ENCODE data around the gene NOS1AP. TPM values are rescaled to one million over a fixed set of nuclear protein-coding genes. Genes with fewer than 3 reads are reported as not detected.

NOS1AP gene
- polyA plus RNA-seq, 1 of the 3 experiments (the other 2 are of a cell fraction): 0.03 TPM

GRCh38 chr1:162285149-162285561, 215.7 kb downstream of the NOS1AP start:
- H3K9me2 ChIP-seq: no peaks in the 10 kb centered on the region
- no peak overlapping the region for H3K27ac ChIP-seq (ENCODE audit: low read depth in 2 of 2, low read length in 1 of 2)
- 21% methylated on average over 5 of the region's 5 CpGs for WGBS (ENCODE audit: low lambda C conversion rate)
- H3K9ac ChIP-seq: no peak overlapping the region
- H3K4me3 ChIP-seq (ENCODE audit: low read depth in 2 of 2, low read length in 1 of 2): no peak overlapping the region
- peaks cover 14% of the 10 kb centered on the region; the same call in 1 of the 2 replicates for H3K27me3 ChIP-seq (ENCODE audit: insufficient read depth)
- ChIA-PET CTCF (interaction anchor here (0.6 to 1.5 kb wide), 2 partner anchors 229 to 248 kb away, joined by 3 to 5 read pairs; no protein-coding TSS in a partner anchor), POLR2A (no interaction called here)
- H2AFZ ChIP-seq (ENCODE audit: low read depth): no peak overlapping the region
- H3K9me3 ChIP-seq: no peaks in the 10 kb centered on the region
- H3K4me2 ChIP-seq: no peak overlapping the region
- TF ChIP-seq EZH2phosphoT487 (IDR thresholded peaks at IDR 0.05; ENCODE audit: borderline replicate concordance, low read depth): no peak
- TF ChIP-seq TAF1 (IDR thresholded peaks at IDR 0.05; ENCODE audit: borderline replicate concordance, low read depth, low read length): no peak
- DNase-seq: no peak
- H3K4me1 ChIP-seq (ENCODE audit: control insufficient read depth in 1 of 2, insufficient read depth in 2 of 2, low read depth in 1 of 2, low read length in 1 of 2): peaks cover 0 to 6% of the 10 kb centered on the region in 2 experiments; a peak in 2 of 4 replicates
- H3K36me3 ChIP-seq (replicated peaks in 1 of 2; ENCODE audit: control insufficient read depth in 1 of 2, insufficient read depth in 2 of 2, low read length in 1 of 2): no peaks in the 10 kb centered on the region
- H3F3A ChIP-seq (replicated peaks; ENCODE audit: insufficient read depth): no peaks in the 10 kb centered on the region
- H4K20me1 ChIP-seq (ENCODE audit: insufficient read depth): no peaks in the 10 kb centered on the region
- H3K79me2 ChIP-seq (ENCODE audit: insufficient read depth): no peaks in the 10 kb centered on the region

GRCh38 chr1:162291000-162291399, 221.5 kb downstream of the NOS1AP start:
- Histone ChIP-seq H3K9me2 (no peaks in the 10 kb centered on the region), H3K36me3 (replicated peaks in 1 of 2; ENCODE audit: control insufficient read depth in 1 of 2, insufficient read depth in 2 of 2, low read length in 1 of 2) (no peaks in the 10 kb centered on the region), H3K4me1 (ENCODE audit: control insufficient read depth in 1 of 2, insufficient read depth in 2 of 2, low read depth in 1 of 2, low read length in 1 of 2) (peaks cover 0 to 16% of the 10 kb centered on the region in 2 experiments; a peak in 2 of 4 replicates), H3K9me3 (no peaks in the 10 kb centered on the region), H3K4me2 (no peak overlapping the region), H3K27ac (ENCODE audit: low read depth in 2 of 2, low read length in 1 of 2) (no peak overlapping the region), H3K79me2 (ENCODE audit: insufficient read depth) (no peaks in the 10 kb centered on the region), H4K20me1 (ENCODE audit: insufficient read depth) (no peaks in the 10 kb centered on the region), H2AFZ (ENCODE audit: low read depth) (no peak overlapping the region), H3K27me3 (ENCODE audit: insufficient read depth) (no peaks in the 10 kb centered on the region; the same call in 1 of the 2 replicates), H3K9ac (no peak overlapping the region), H3F3A (replicated peaks; ENCODE audit: insufficient read depth) (no peaks in the 10 kb centered on the region), H3K4me3 (ENCODE audit: low read depth in 2 of 2, low read length in 1 of 2) (no peak overlapping the region)
- no peak for DNase-seq
- ChIA-PET CTCF (interaction anchor here (1.4 kb wide), 1 partner anchor 101 kb away, joined by 5 read pairs; no protein-coding TSS in a partner anchor), POLR2A (no interaction called here)
- WGBS (ENCODE audit: low lambda C conversion rate): 5% methylated on average over 1 of the region's 1 CpG
- TF ChIP-seq EP300 (IDR thresholded peaks at IDR 0.05; ENCODE audit: borderline replicate concordance in 1 of 2, low read depth in 1 of 2, low read length in 1 of 2) (no peak), TCF12 (IDR thresholded peaks at IDR 0.05) (no peak), IRF3 (IDR thresholded peaks at IDR 0.05; ENCODE audit: low read depth, low read length) (no peak), MXI1 (IDR thresholded peaks at IDR 0.05; ENCODE audit: low read depth, low read length) (no peak), MEF2A (IDR thresholded peaks at IDR 0.05; ENCODE audit: borderline replicate concordance, low read depth) (no peak), TAF1 (IDR thresholded peaks at IDR 0.05; ENCODE audit: borderline replicate concordance, low read depth, low read length) (no peak)

- H3K4me1 ChIP-seq (ENCODE audit: control insufficient read depth in 1 of 2, insufficient read depth in 2 of 2, low read depth in 1 of 2, low read length in 1 of 2): peaks cover 0 to 16% of the 10 kb centered on the region in 2 experiments; a peak in 2 of 4 replicates
- H2AFZ ChIP-seq (ENCODE audit: low read depth): no peak overlapping the region
- no peaks in the 10 kb centered on the region for H4K20me1 ChIP-seq (ENCODE audit: insufficient read depth)
- no peaks in the 10 kb centered on the region for H3K79me2 ChIP-seq (ENCODE audit: insufficient read depth)
- no peaks in the 10 kb centered on the region for H3K36me3 ChIP-seq (replicated peaks in 1 of 2; ENCODE audit: control insufficient read depth in 1 of 2, insufficient read depth in 2 of 2, low read length in 1 of 2)
- no peaks in the 10 kb centered on the region; the same call in 1 of the 2 replicates for H3K27me3 ChIP-seq (ENCODE audit: insufficient read depth)
- no peak overlapping the region for H3K4me3 ChIP-seq (ENCODE audit: low read depth in 2 of 2, low read length in 1 of 2)
- H3F3A ChIP-seq (replicated peaks; ENCODE audit: insufficient read depth): no peaks in the 10 kb centered on the region
- ChIA-PET POLR2A (no interaction called here), CTCF (interaction anchor here (0.7 to 1.7 kb wide), 3 partner anchors 13 to 236 kb away, joined by 3 to 6 read pairs (median 4); no protein-coding TSS in a partner anchor)
- no peak overlapping the region for H3K27ac ChIP-seq (ENCODE audit: low read depth in 2 of 2, low read length in 1 of 2)
- no peaks in the 10 kb centered on the region for H3K9me3 ChIP-seq
- H3K4me2 ChIP-seq: no peak overlapping the region
- TF ChIP-seq MEF2A (IDR thresholded peaks at IDR 0.05; ENCODE audit: borderline replicate concordance, low read depth) (no peak), FOXM1 (IDR thresholded peaks at IDR 0.05; ENCODE audit: low read depth) (no peak), TAF1 (IDR thresholded peaks at IDR 0.05; ENCODE audit: borderline replicate concordance, low read depth, low read length) (no peak), MXI1 (IDR thresholded peaks at IDR 0.05; ENCODE audit: low read depth, low read length) (no peak), RCOR1 (IDR thresholded peaks at IDR 0.05; ENCODE audit: low read length) (no peak)
- no peak for DNase-seq
- H3K9me2 ChIP-seq: no peaks in the 10 kb centered on the region
- 24% methylated on average over 2 of the region's 2 CpGs for WGBS (ENCODE audit: low lambda C conversion rate)
- no peak overlapping the region for H3K9ac ChIP-seq
Observed at GRCh38 chr1:162292422-162292849, 222.9 kb downstream of the NOS1AP start.

Measured in SK-N-SH (cell line).